ENCODE measurements around the gene CLUH. TPM values are rescaled to one million over a fixed set of nuclear protein-coding genes. Genes with fewer than 3 reads are reported as not detected.

The CLUH gene
- total and polyA plus RNA-seq, 9 donors: 11.5 to 57.9 (median 42.6) TPM

GRCh38 chr17:2712300-2713043 lies 908 bp upstream of the CLUH start:
- TF ChIP-seq EP300 (IDR thresholded peaks at IDR 0.05) (no peak), CTCF (IDR thresholded peaks at IDR 0.05) (no peak), POLR2A (IDR thresholded peaks at IDR 0.05) (no peak)
- H3K4me3 ChIP-seq: peak overlapping the region; percentile 65
- no peaks in the 10 kb centered on the region for H3K9me3 ChIP-seq
- no peaks in the 10 kb centered on the region for H3K27me3 ChIP-seq
- intact Hi-C loops (cut with DNase I): no loop called here
- peaks cover 18% of the 10 kb centered on the region for H3K4me1 ChIP-seq (ENCODE audit: insufficient read depth)
- peak in 1 of 5 donors; percentile 41 for DNase-seq
- WGBS, 3 donors: 34 to 41% (median 36%) methylated on average over 31 to 36 of the region's 36 CpGs
- no peak overlapping the region for H3K27ac ChIP-seq
- no peaks in the 10 kb centered on the region for H3K36me3 ChIP-seq

- peak overlapping the region in 1 of 2 donors; percentile 42 for H3K27ac ChIP-seq
- H3K27me3 ChIP-seq: no peaks in the 10 kb centered on the region
- H3K36me3 ChIP-seq: no peaks in the 10 kb centered on the region
- peaks cover 23% of the 10 kb centered on the region for H3K4me1 ChIP-seq (ENCODE audit: insufficient read depth)
- intact Hi-C loops (cut with DNase I): no loop called here
- no peak for TF ChIP-seq CTCF (IDR thresholded peaks at IDR 0.05)
- TF ChIP-seq EP300 (IDR thresholded peaks at IDR 0.05): no peak
- TF ChIP-seq POLR2A (IDR thresholded peaks at IDR 0.05): no peak
- DNase-seq: peak in 2 of 5 donors; percentile 52 to 53
- H3K9me3 ChIP-seq: no peaks in the 10 kb centered on the region
- H3K4me3 ChIP-seq: peak overlapping the region; percentile 65
- WGBS, 3 donors: 1% methylated on average over 39 to 82 of the region's 82 CpGs
Observed at GRCh38 chr17:2710803-2711607, 559 bp downstream of the CLUH start.

GRCh38 chr17:2710071-2710802 lies 1.3 kb downstream of the CLUH start:
- no peak for TF ChIP-seq POLR2A (IDR thresholded peaks at IDR 0.05)
- TF ChIP-seq CTCF (IDR thresholded peaks at IDR 0.05): no peak
- TF ChIP-seq EP300 (IDR thresholded peaks at IDR 0.05): no peak
- DNase-seq: no peak
- intact Hi-C loops (cut with DNase I): no loop called here
- Histone ChIP-seq H3K27ac (peak overlapping the region in 1 of 2 donors; percentile 42), H3K9me3 (no peaks in the 10 kb centered on the region), H3K4me1 (ENCODE audit: insufficient read depth) (peaks cover 23% of the 10 kb centered on the region), H3K27me3 (no peaks in the 10 kb centered on the region), H3K4me3 (peak overlapping the region; percentile 65), H3K36me3 (no peaks in the 10 kb centered on the region)
- 24 to 39% (median 28%) methylated on average over 16 of the region's 16 CpGs for WGBS, 3 donors

- Histone ChIP-seq H3K4me3 (no peak overlapping the region), H3K9me3 (no peaks in the 10 kb centered on the region), H3K27ac (no peak overlapping the region), H3K4me1 (ENCODE audit: insufficient read depth) (peaks cover 23% of the 10 kb centered on the region), H3K27me3 (no peaks in the 10 kb centered on the region), H3K36me3 (no peaks in the 10 kb centered on the region)
- intact Hi-C loops (cut with DNase I): loop anchor here in 1 of 4 donors (10.0 kb wide), 1 partner anchor 114 kb away; the partner anchor contains the start of gene PAFAH1B1
- WGBS, 3 donors: 52 to 54% (median 54%) methylated on average over 7 to 10 of the region's 10 CpGs
- no peak for TF ChIP-seq POLR2A (IDR thresholded peaks at IDR 0.05)
- peak in 2 of 5 donors; percentile 35 to 52 for DNase-seq
Observed at GRCh38 chr17:2709183-2709661, 2.3 kb downstream of the CLUH start.

Measured in ovary (tissue), 9 donors.